ENCODE measurements around the gene FGF2. TPM values are rescaled to one million over a fixed set of nuclear protein-coding genes. Genes with fewer than 3 reads are reported as not detected.

FGF2 gene
- total RNA-seq, 1 donor from 2014 or later, result 17.8 TPM

GRCh38 chr4:122890147-122890795 lies 63.6 kb downstream of the FGF2 start:
- no peaks in the 10 kb centered on the region for H3K27me3 Mint-ChIP-seq (ENCODE audit: insufficient read depth)
- H3K9me3 Mint-ChIP-seq, result no peaks in the 10 kb centered on the region
- intact Hi-C loops (cut with micrococcal nuclease), result no loop called here
- H3K27ac Mint-ChIP-seq, result no peak overlapping the region
- no peak for DNase-seq (ENCODE audit: low spot score)
- no peaks in the 10 kb centered on the region for H3K4me1 Mint-ChIP-seq (ENCODE audit: low read depth)
- H3K36me3 Mint-ChIP-seq (ENCODE audit: low read depth), result peaks cover 12% of the 10 kb centered on the region
- H3K4me3 Mint-ChIP-seq, result no peak overlapping the region

- no peaks in the 10 kb centered on the region for H3K9me3 Mint-ChIP-seq
- H3K4me3 Mint-ChIP-seq, result no peak overlapping the region
- H3K27me3 Mint-ChIP-seq (ENCODE audit: insufficient read depth), result no peaks in the 10 kb centered on the region
- no peak overlapping the region for H3K27ac Mint-ChIP-seq
- peaks cover 5% of the 10 kb centered on the region for H3K36me3 Mint-ChIP-seq (ENCODE audit: low read depth)
- intact Hi-C loops (cut with micrococcal nuclease), result no loop called here
- peaks cover 4% of the 10 kb centered on the region for H3K4me1 Mint-ChIP-seq (ENCODE audit: low read depth)
- DNase-seq (ENCODE audit: low spot score), result no peak
Observed at GRCh38 chr4:122894827-122895226, 68.2 kb downstream of the FGF2 start.

GRCh38 chr4:122895336-122895995 lies 68.8 kb downstream of the FGF2 start:
- Mint-ChIP-seq H3K36me3 (ENCODE audit: low read depth) (peaks cover 5% of the 10 kb centered on the region), H3K27ac (no peak overlapping the region), H3K4me1 (ENCODE audit: low read depth) (peaks cover 4% of the 10 kb centered on the region), H3K9me3 (no peaks in the 10 kb centered on the region), H3K27me3 (ENCODE audit: insufficient read depth) (no peaks in the 10 kb centered on the region), H3K4me3 (no peak overlapping the region)
- DNase-seq (ENCODE audit: low spot score), result no peak
- intact Hi-C loops (cut with micrococcal nuclease), result no loop called here

- H3K4me1 Mint-ChIP-seq (ENCODE audit: low read depth), result peaks cover 4% of the 10 kb centered on the region
- H3K9me3 Mint-ChIP-seq, result no peaks in the 10 kb centered on the region
- no peak overlapping the region for H3K4me3 Mint-ChIP-seq
- no peak for DNase-seq (ENCODE audit: low spot score)
- no peaks in the 10 kb centered on the region for H3K27me3 Mint-ChIP-seq (ENCODE audit: insufficient read depth)
- peaks cover 5% of the 10 kb centered on the region for H3K36me3 Mint-ChIP-seq (ENCODE audit: low read depth)
- intact Hi-C loops (cut with micrococcal nuclease), result no loop called here
- no peak overlapping the region for H3K27ac Mint-ChIP-seq
Observed at GRCh38 chr4:122896270-122896669, 69.6 kb downstream of the FGF2 start.

- Mint-ChIP-seq H3K36me3 (ENCODE audit: low read depth) (peaks cover 5% of the 10 kb centered on the region), H3K9me3 (no peaks in the 10 kb centered on the region), H3K27me3 (ENCODE audit: insufficient read depth) (no peaks in the 10 kb centered on the region), H3K4me1 (ENCODE audit: low read depth) (peaks cover 4% of the 10 kb centered on the region), H3K4me3 (no peak overlapping the region), H3K27ac (no peak overlapping the region)
- no peak for DNase-seq (ENCODE audit: low spot score)
- intact Hi-C loops (cut with micrococcal nuclease), result no loop called here
Observed at GRCh38 chr4:122898370-122899150, 71.9 kb downstream of the FGF2 start.

GRCh38 chr4:122899682-122900081 lies 73.1 kb downstream of the FGF2 start:
- peaks cover 10% of the 10 kb centered on the region for H3K36me3 Mint-ChIP-seq (ENCODE audit: low read depth)
- no peak for DNase-seq (ENCODE audit: low spot score)
- H3K4me3 Mint-ChIP-seq, result no peak overlapping the region
- H3K27ac Mint-ChIP-seq, result no peak overlapping the region
- intact Hi-C loops (cut with micrococcal nuclease), result no loop called here
- no peaks in the 10 kb centered on the region for H3K9me3 Mint-ChIP-seq
- H3K27me3 Mint-ChIP-seq (ENCODE audit: insufficient read depth), result no peaks in the 10 kb centered on the region
- H3K4me1 Mint-ChIP-seq (ENCODE audit: low read depth), result peaks cover 4% of the 10 kb centered on the region

GRCh38 chr4:122900314-122900713 lies 73.7 kb downstream of the FGF2 start:
- peaks cover 11% of the 10 kb centered on the region for H3K36me3 Mint-ChIP-seq (ENCODE audit: low read depth)
- no peaks in the 10 kb centered on the region for H3K27me3 Mint-ChIP-seq (ENCODE audit: insufficient read depth)
- intact Hi-C loops (cut with micrococcal nuclease), result no loop called here
- peaks cover 4% of the 10 kb centered on the region for H3K4me1 Mint-ChIP-seq (ENCODE audit: low read depth)
- H3K9me3 Mint-ChIP-seq, result no peaks in the 10 kb centered on the region
- no peak overlapping the region for H3K27ac Mint-ChIP-seq
- no peak for DNase-seq (ENCODE audit: low spot score)
- H3K4me3 Mint-ChIP-seq, result no peak overlapping the region

- no peaks in the 10 kb centered on the region for H3K27me3 Mint-ChIP-seq (ENCODE audit: insufficient read depth)
- intact Hi-C loops (cut with micrococcal nuclease), result no loop called here
- peaks cover 4% of the 10 kb centered on the region for H3K4me1 Mint-ChIP-seq (ENCODE audit: low read depth)
- H3K9me3 Mint-ChIP-seq, result no peaks in the 10 kb centered on the region
- DNase-seq (ENCODE audit: low spot score), result no peak
- no peak overlapping the region for H3K4me3 Mint-ChIP-seq
- no peak overlapping the region for H3K27ac Mint-ChIP-seq
- H3K36me3 Mint-ChIP-seq (ENCODE audit: low read depth), result peaks cover 13% of the 10 kb centered on the region
Observed at GRCh38 chr4:122901247-122902010, 74.8 kb downstream of the FGF2 start.

- Mint-ChIP-seq H3K27ac (no peak overlapping the region), H3K4me3 (no peak overlapping the region), H3K36me3 (ENCODE audit: low read depth) (peaks cover 20% of the 10 kb centered on the region), H3K9me3 (no peaks in the 10 kb centered on the region), H3K4me1 (ENCODE audit: low read depth) (no peaks in the 10 kb centered on the region), H3K27me3 (ENCODE audit: insufficient read depth) (no peaks in the 10 kb centered on the region)
- no peak for DNase-seq (ENCODE audit: low spot score)
- intact Hi-C loops (cut with micrococcal nuclease), result no loop called here
Observed at GRCh38 chr4:122903766-122904288, 77.2 kb downstream of the FGF2 start.

GRCh38 chr4:122906859-122907305 lies 80.3 kb downstream of the FGF2 start:
- intact Hi-C loops (cut with micrococcal nuclease), result no loop called here
- no peak overlapping the region for H3K27ac Mint-ChIP-seq

GRCh38 chr4:122908223-122908622 lies 81.6 kb downstream of the FGF2 start:
- intact Hi-C loops (cut with micrococcal nuclease), result no loop called here
- H3K9me3 Mint-ChIP-seq, result no peaks in the 10 kb centered on the region
- H3K27me3 Mint-ChIP-seq (ENCODE audit: insufficient read depth), result no peaks in the 10 kb centered on the region
- H3K36me3 Mint-ChIP-seq (ENCODE audit: low read depth), result peaks cover 29% of the 10 kb centered on the region
- DNase-seq (ENCODE audit: low spot score), result no peak
- no peak overlapping the region for H3K27ac Mint-ChIP-seq
- H3K4me3 Mint-ChIP-seq, result no peak overlapping the region
- peaks cover 10% of the 10 kb centered on the region for H3K4me1 Mint-ChIP-seq (ENCODE audit: low read depth)

More at GRCh38 chr4:122906859-122907305, 80.3 kb downstream of the FGF2 start:
- Mint-ChIP-seq H3K36me3 (ENCODE audit: low read depth) (peaks cover 30% of the 10 kb centered on the region), H3K4me3 (no peak overlapping the region), H3K4me1 (ENCODE audit: low read depth) (peaks cover 8% of the 10 kb centered on the region), H3K9me3 (no peaks in the 10 kb centered on the region), H3K27me3 (ENCODE audit: insufficient read depth) (no peaks in the 10 kb centered on the region)
- no peak for DNase-seq (ENCODE audit: low spot score)

- no peak for DNase-seq (ENCODE audit: low spot score)
- Mint-ChIP-seq H3K27me3 (ENCODE audit: insufficient read depth) (no peaks in the 10 kb centered on the region), H3K4me1 (ENCODE audit: low read depth) (peaks cover 10% of the 10 kb centered on the region), H3K27ac (no peak overlapping the region), H3K4me3 (no peak overlapping the region), H3K9me3 (no peaks in the 10 kb centered on the region), H3K36me3 (ENCODE audit: low read depth) (peaks cover 26% of the 10 kb centered on the region)
- intact Hi-C loops (cut with micrococcal nuclease), result no loop called here
Observed at GRCh38 chr4:122909683-122910082, 83.1 kb downstream of the FGF2 start.

Data from activated T-helper 1 cell treated with anti-CD3 and anti-CD28 coated beads, Interleukin-12 subunit alpha, Interleukin-12 subunit beta, Interleukin-2, Interleukin-4 antibody, amounts not matched to agents 30 ng/mL and 10 ng/mL and 1 ng/mL, durations not matched to agents 14 hours and 24 hours and 36 hours (primary cell).